Natural killer cell (primary cell): ENCODE measurements around the gene NPHP4. TPM values are rescaled to one million over a fixed set of nuclear protein-coding genes. Genes with fewer than 3 reads are reported as not detected.

Experiments
- ATAC-seq, 3 donors: fragments of 150-1000 bp in 2 of 3; fragments of 200-7000 bp in 1 of 3; cut with Tn5 transposase; 1 replicate in 1 of 3; 2 replicates in 2 of 3; pipeline ENCODE4 v1.10.0; 2021; ENCODE audit warnings: mild to moderate bottlenecking in 2 of 3, moderate library complexity in 2 of 3
- DNase-seq, 2 donors: peaks; one replicate each; pipeline versions ENCODE4 v3.0.0 to v3.0.0-alpha.2; 2013 to 2021; ENCODE audit warnings: mixed read lengths in 1 of 2
- H3K27ac ChIP-seq: one replicate; pipeline ENCODE4 v1.5.1; 2013; ENCODE audit warnings: mild to moderate bottlenecking, low read length
- H3K27me3 ChIP-seq: one replicate; pipeline ENCODE4 v1.6.1; 2013; ENCODE audit warnings: low read length; ENCODE audit not compliant: control insufficient read depth, insufficient read depth
- H3K36me3 ChIP-seq: one replicate; pipeline ENCODE4 v1.6.1; 2013; ENCODE audit warnings: low read length; ENCODE audit not compliant: control insufficient read depth, insufficient read depth
- H3K4me1 ChIP-seq: one replicate; pipeline ENCODE4 v1.6.1; 2013; ENCODE audit warnings: low read length; ENCODE audit not compliant: control insufficient read depth, insufficient read depth
- H3K4me3 ChIP-seq: one replicate; pipeline ENCODE4 v1.5.1; 2013; ENCODE audit warnings: low read length
- H3K9me3 ChIP-seq: one replicate; pipeline ENCODE4 v1.6.1; 2013; ENCODE audit warnings: low read length; ENCODE audit not compliant: control insufficient read depth, insufficient read depth
- H3K27ac Mint-ChIP-seq, 2 donors: one replicate each; pipeline ENCODE4 v1.8.0; 2022; ENCODE audit warnings: mild to moderate bottlenecking in 2 of 2, mixed read lengths in 2 of 2, moderate library complexity in 1 of 2
- H3K27me3 Mint-ChIP-seq, 2 donors: one replicate each; pipeline ENCODE4 v1.8.0; 2022; ENCODE audit warnings: low read depth in 2 of 2, mixed read lengths in 2 of 2
- H3K36me3 Mint-ChIP-seq: one replicate; pipeline ENCODE4 v1.8.0; 2022; ENCODE audit warnings: mixed read lengths
- H3K4me1 Mint-ChIP-seq, 2 donors: one replicate each; pipeline ENCODE4 v1.8.0; 2022; ENCODE audit warnings: mixed read lengths in 2 of 2
- H3K4me3 Mint-ChIP-seq: one replicate; pipeline ENCODE4 v1.8.0; 2022; ENCODE audit warnings: mild to moderate bottlenecking, moderate library complexity, mixed read lengths
- H3K9me3 Mint-ChIP-seq, 2 donors: one replicate each; pipeline ENCODE4 v1.8.0; 2022; ENCODE audit warnings: mixed read lengths in 2 of 2
- WGBS: methylation state at CpG from one replicate; pipeline ENCODE4 v1.1.7; 2013; ENCODE audit warnings: missing lambda C conversion rate; ENCODE audit not compliant: insufficient coverage; 5-methylcytosine and 5-hydroxymethylcytosine counted together
- intact Hi-C: fragments of 100-400 bp; cut with micrococcal nuclease; formaldehyde crosslinking; loops from one replicate; pipeline ENCODE4 v1.14.2; 2022
- total RNA-seq, 4 donors: library from RNA; stranded (reverse); fragments of 120-200 nt in 1 of 4; gene quantifications; one replicate each; pipeline versions ENCODE4 v1.2.3 to v1.2.4, GENCODE V29; 2013 to 2022
- TF ChIP-seq, protein P1 (sequence below): fragments of 200-600 bp; IDR thresholded peaks from one replicate; pipeline ENCODE4 v1.8.0; 2022; ENCODE audit warnings: antibody characterized with exemption

Gene NPHP4
- total RNA-seq, 3 donors from 2014 or later (not counting 1 experiment from before 2014, with no cell fraction given) = 6.3 to 14.7 (median 10.1) TPM

GRCh38 chr1:6002714-6003501 is 10.7 kb upstream of the NPHP4 start:
- Mint-ChIP-seq H3K9me3 (no peaks in the 10 kb centered on the region), H3K27ac (peak overlapping the region; percentile 26 to 86), H3K4me3 (peak overlapping the region; percentile 4), H3K27me3 (no peaks in the 10 kb centered on the region), H3K36me3 (no peaks in the 10 kb centered on the region), H3K4me1 (peaks cover 11 to 42% of the 10 kb centered on the region in 2 donors)
- peaks cover 2% of the 10 kb centered on the region for H3K36me3 ChIP-seq
- H3K9me3 ChIP-seq = no peaks in the 10 kb centered on the region
- DNase-seq (no peak), ATAC-seq (peak; percentile 27 to 57 (median 38))
- 74% methylated on average over 33 of the region's 33 CpGs for WGBS
- H3K4me3 ChIP-seq = no peak overlapping the region
- intact Hi-C loops = no loop called here
- peaks cover 34% of the 10 kb centered on the region for H3K4me1 ChIP-seq
- TF ChIP-seq, protein P1, sequence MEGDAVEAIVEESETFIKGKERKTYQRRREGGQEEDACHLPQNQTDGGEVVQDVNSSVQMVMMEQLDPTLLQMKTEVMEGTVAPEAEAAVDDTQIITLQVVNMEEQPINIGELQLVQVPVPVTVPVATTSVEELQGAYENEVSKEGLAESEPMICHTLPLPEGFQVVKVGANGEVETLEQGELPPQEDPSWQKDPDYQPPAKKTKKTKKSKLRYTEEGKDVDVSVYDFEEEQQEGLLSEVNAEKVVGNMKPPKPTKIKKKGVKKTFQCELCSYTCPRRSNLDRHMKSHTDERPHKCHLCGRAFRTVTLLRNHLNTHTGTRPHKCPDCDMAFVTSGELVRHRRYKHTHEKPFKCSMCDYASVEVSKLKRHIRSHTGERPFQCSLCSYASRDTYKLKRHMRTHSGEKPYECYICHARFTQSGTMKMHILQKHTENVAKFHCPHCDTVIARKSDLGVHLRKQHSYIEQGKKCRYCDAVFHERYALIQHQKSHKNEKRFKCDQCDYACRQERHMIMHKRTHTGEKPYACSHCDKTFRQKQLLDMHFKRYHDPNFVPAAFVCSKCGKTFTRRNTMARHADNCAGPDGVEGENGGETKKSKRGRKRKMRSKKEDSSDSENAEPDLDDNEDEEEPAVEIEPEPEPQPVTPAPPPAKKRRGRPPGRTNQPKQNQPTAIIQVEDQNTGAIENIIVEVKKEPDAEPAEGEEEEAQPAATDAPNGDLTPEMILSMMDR = no peak
- no peaks in the 10 kb centered on the region for H3K27me3 ChIP-seq
- no peak overlapping the region for H3K27ac ChIP-seq

DNA sequence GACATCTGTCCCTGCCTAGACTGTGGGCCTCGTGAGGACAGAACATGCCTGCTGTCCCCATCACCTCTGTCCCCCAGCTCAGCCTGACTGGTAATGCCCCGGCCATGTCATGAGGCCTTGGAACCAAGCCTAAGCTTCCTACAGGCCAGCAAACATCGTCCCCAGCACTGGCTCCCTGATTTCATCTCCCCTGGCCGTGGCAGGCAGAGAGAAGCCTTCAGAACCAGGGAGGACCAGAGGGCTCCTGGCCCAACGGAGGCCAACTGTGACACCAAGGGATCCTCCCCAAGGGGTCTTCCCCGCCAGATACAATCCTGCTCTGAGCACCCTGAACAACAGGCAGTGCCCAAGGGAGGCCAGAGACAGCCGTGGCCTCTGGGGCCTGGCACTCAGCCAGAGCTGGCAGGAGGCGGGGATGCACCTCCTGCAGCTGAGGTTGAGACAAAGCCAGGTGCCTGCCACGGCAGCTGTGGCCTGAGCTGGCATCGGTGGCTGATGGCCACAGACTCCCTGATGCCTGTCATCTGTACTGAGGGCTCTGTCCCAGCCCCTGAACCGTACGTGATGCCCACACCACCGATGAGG is 9.9 kb upstream of the NPHP4 start:
- intact Hi-C loops = no loop called here
- DNase-seq = peak in 1 of 2 donors; percentile 33
- TF ChIP-seq, protein P1 = no peak
- Histone ChIP-seq H3K27ac (no peak overlapping the region), H3K36me3 (peaks cover 3% of the 10 kb centered on the region), H3K4me1 (peaks cover 26% of the 10 kb centered on the region), H3K9me3 (no peaks in the 10 kb centered on the region), H3K4me3 (no peak overlapping the region), H3K27me3 (no peaks in the 10 kb centered on the region)
- Mint-ChIP-seq H3K9me3 (no peaks in the 10 kb centered on the region), H3K36me3 (no peaks in the 10 kb centered on the region), H3K4me1 (peaks cover 15 to 45% of the 10 kb centered on the region in 2 donors), H3K4me3 (no peak overlapping the region), H3K27ac (peak overlapping the region in 1 of 2 donors; percentile 86), H3K27me3 (no peaks in the 10 kb centered on the region)
- WGBS = 60% methylated on average over 13 of the region's 13 CpGs
- peak in 1 of 3 donors; percentile 7 for ATAC-seq

DNA sequence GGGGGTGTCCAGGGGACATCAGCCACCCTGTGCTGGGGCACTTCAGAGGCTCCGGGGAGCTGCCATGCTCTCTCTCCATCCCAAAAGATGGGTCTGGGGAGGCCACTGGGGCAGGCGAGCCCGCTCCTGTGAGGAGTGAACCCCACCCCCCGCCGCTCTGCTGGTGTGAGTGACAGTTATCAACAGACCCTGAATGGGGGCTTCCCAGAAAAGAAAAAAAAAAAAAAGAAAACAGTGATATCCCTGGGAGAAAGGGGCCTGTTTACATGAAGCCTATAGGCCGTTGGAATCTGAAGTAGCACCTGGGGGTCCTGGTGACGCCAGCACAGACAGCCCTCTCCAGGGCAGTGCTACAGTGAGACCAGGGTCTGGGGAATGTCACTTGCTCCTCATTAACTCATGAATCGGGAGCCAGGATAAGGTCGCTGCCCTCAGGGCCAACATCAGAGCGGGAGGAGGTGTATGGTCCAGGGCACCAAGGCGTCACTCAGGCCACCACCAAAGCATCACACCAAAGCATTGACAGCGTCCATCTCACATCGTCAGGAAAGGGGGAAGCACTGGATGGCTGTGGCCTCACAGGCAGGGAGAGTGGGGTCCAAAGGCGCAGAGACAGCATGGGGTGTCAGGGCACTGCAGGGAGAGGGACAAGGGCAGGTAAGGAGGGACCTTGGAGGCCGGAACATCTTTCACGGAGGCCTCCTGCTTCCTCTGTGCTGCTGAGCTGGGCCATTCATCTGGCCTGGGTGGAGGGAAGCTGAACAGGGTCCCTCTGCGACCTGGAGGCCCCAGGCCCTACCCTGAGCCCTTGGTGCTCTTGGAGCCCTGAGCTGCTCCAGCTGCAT is 8.4 kb upstream of the NPHP4 start:
- no peak overlapping the region for H3K4me3 Mint-ChIP-seq
- H3K4me1 Mint-ChIP-seq = peaks cover 15 to 39% of the 10 kb centered on the region in 2 donors

More for the DNA sequence above, 8.4 kb upstream of the NPHP4 start:
- Histone ChIP-seq H3K4me3 (no peak overlapping the region), H3K4me1 (peaks cover 21% of the 10 kb centered on the region), H3K27ac (no peak overlapping the region), H3K9me3 (no peaks in the 10 kb centered on the region), H3K27me3 (no peaks in the 10 kb centered on the region), H3K36me3 (peaks cover 15% of the 10 kb centered on the region)
- 98% methylated on average over 17 of the region's 17 CpGs for WGBS
- Mint-ChIP-seq H3K27ac (peak overlapping the region in 1 of 2 donors; percentile 67), H3K27me3 (no peaks in the 10 kb centered on the region), H3K36me3 (no peaks in the 10 kb centered on the region), H3K9me3 (no peaks in the 10 kb centered on the region)
- DNase-seq = no peak
- intact Hi-C loops = no loop called here
- TF ChIP-seq, protein P1 = no peak
- ATAC-seq = no peak
